ENCODE measurements around the gene PARD3.

- no peak for TF ChIP-seq CTCF (IDR thresholded peaks at IDR 0.05)
- no peak for TF ChIP-seq POLR2A (IDR thresholded peaks at IDR 0.05)
These were observed 301.5 kb downstream of the PARD3 start for GRCh38 chr10:34513636-34514035.
